H9 (cell line): ENCODE data around the gene SLC24A3. TPM values are rescaled to one million over a fixed set of nuclear protein-coding genes. Genes with fewer than 3 reads are reported as not detected.

Experiments
- DNase-seq: peaks from one replicate; pipeline ENCODE4 v3.0.0-alpha.2; 2017
- H2AFZ ChIP-seq: one replicate; pipeline ENCODE4 v1.6.1; 2013; ENCODE audit warnings: mild to moderate bottlenecking, low read length, control low read depth, moderate library complexity
- H2AK5ac ChIP-seq: 2 replicates; pipeline ENCODE4 v1.6.1; 2013; ENCODE audit warnings: low read length, control low read depth, mixed read lengths; ENCODE audit not compliant: insufficient read length
- H2BK120ac ChIP-seq: one replicate; pipeline ENCODE4 v1.6.1; 2013; ENCODE audit warnings: low read depth, mild to moderate bottlenecking, low read length, control low read depth, inconsistent platforms; ENCODE audit not compliant: poor library complexity, severe bottlenecking
- H2BK12ac ChIP-seq: 2 replicates; pipeline ENCODE4 v1.6.1; 2013; ENCODE audit warnings: low read length, control low read depth, mixed read lengths, low read depth; ENCODE audit not compliant: insufficient read length
- H2BK15ac ChIP-seq: 2 replicates; pipeline ENCODE4 v1.6.1; 2013; ENCODE audit warnings: low read depth, low read length, control low read depth
- H2BK20ac ChIP-seq: one replicate; pipeline ENCODE4 v1.6.1; 2013; ENCODE audit warnings: low read depth, mild to moderate bottlenecking, low read length, control low read depth, inconsistent platforms; ENCODE audit not compliant: poor library complexity, severe bottlenecking
- H2BK5ac ChIP-seq: 2 replicates; pipeline ENCODE4 v1.6.1; 2013; ENCODE audit warnings: low read length, control low read depth, mixed read lengths; ENCODE audit not compliant: insufficient read length
- H3K14ac ChIP-seq: 2 replicates; pipeline ENCODE4 v1.6.1; 2013; ENCODE audit warnings: low read length, control low read depth; ENCODE audit not compliant: insufficient read depth
- H3K18ac ChIP-seq: 2 replicates; pipeline ENCODE4 v1.6.1; 2013; ENCODE audit warnings: low read depth, mild to moderate bottlenecking, mixed read lengths, low read length, control low read depth; ENCODE audit not compliant: insufficient read length
- H3K23ac ChIP-seq: 2 replicates; pipeline ENCODE4 v1.6.1; 2013; ENCODE audit warnings: low read length, control low read depth, mixed read lengths, low read depth; ENCODE audit not compliant: insufficient read length
- H3K23me2 ChIP-seq: 2 replicates; pipeline ENCODE4 v1.6.1; 2013; ENCODE audit warnings: low read depth, mild to moderate bottlenecking, mixed read lengths, low read length, control low read depth; ENCODE audit not compliant: insufficient read length, poor library complexity, severe bottlenecking
- H3K27ac ChIP-seq: 2 replicates; pipeline ENCODE4 v1.5.1; 2013; ENCODE audit warnings: low read length, control low read depth, mixed read lengths, low read depth; ENCODE audit not compliant: insufficient read length
- H3K27me3 ChIP-seq: 2 replicates; pipeline ENCODE4 v1.6.1; 2013; ENCODE audit warnings: low read length, control low read depth, inconsistent platforms; ENCODE audit not compliant: insufficient read depth
- H3K4ac ChIP-seq: 2 replicates; pipeline ENCODE4 v1.6.1; 2013; ENCODE audit warnings: low read depth, mild to moderate bottlenecking, control low read depth, inconsistent platforms, low read length, moderate library complexity
- H3K4me1 ChIP-seq: 2 replicates; pipeline ENCODE4 v1.6.1; 2013; ENCODE audit warnings: low read length, control low read depth, inconsistent platforms; ENCODE audit not compliant: insufficient read depth
- H3K4me2 ChIP-seq: 2 replicates; pipeline ENCODE4 v1.6.1; 2013; ENCODE audit warnings: low read length, control low read depth, mixed read lengths; ENCODE audit not compliant: insufficient read length, insufficient read depth
- H3K56ac ChIP-seq: 2 replicates; pipeline ENCODE4 v1.6.1; 2013; ENCODE audit warnings: low read depth, mild to moderate bottlenecking, mixed read lengths, low read length, control low read depth; ENCODE audit not compliant: insufficient read length
- H3K79me1 ChIP-seq: 2 replicates; pipeline ENCODE4 v1.6.1; 2013; ENCODE audit warnings: low read depth, mild to moderate bottlenecking, moderate library complexity, low read length, control low read depth, inconsistent platforms; ENCODE audit not compliant: insufficient read depth, poor library complexity, severe bottlenecking
- H3K79me2 ChIP-seq: 2 replicates; pipeline ENCODE4 v1.6.1; 2013; ENCODE audit warnings: low read length, control low read depth, inconsistent platforms; ENCODE audit not compliant: insufficient read depth
- H3K9ac ChIP-seq: 2 replicates; pipeline ENCODE4 v1.6.1; 2013; ENCODE audit warnings: low read length, control low read depth, mixed read lengths; ENCODE audit not compliant: insufficient read length; ENCODE audit errors: extremely low read depth
- H3K9me3 ChIP-seq: one replicate; pipeline ENCODE4 v1.6.1; 2013; ENCODE audit warnings: low read depth, low read length, inconsistent platforms; ENCODE audit not compliant: control insufficient read depth
- H3T11ph ChIP-seq: one replicate; pipeline ENCODE4 v1.6.1; 2013; ENCODE audit warnings: mild to moderate bottlenecking, low read length, control low read depth, inconsistent platforms
- H4K20me1 ChIP-seq: one replicate; pipeline ENCODE4 v1.6.1; 2013; ENCODE audit not compliant: control insufficient read depth, insufficient read length, insufficient read depth
- H4K5ac ChIP-seq: 2 replicates; pipeline ENCODE4 v1.6.1; 2013; ENCODE audit warnings: low read depth, mild to moderate bottlenecking, mixed read lengths, low read length, control low read depth; ENCODE audit not compliant: insufficient read length
- H4K8ac ChIP-seq: replicated peaks from 2 replicates; pipeline ENCODE4 v1.6.1; 2013; ENCODE audit warnings: low read length, control low read depth, mixed read lengths, low read depth; ENCODE audit not compliant: insufficient read length
- H4K91ac ChIP-seq: 2 replicates; pipeline ENCODE4 v1.6.1; 2013; ENCODE audit warnings: low read depth, mild to moderate bottlenecking, moderate library complexity, mixed read lengths, low read length, control low read depth; ENCODE audit not compliant: insufficient read length
- H3K27ac Mint-ChIP-seq, 3 experiments: 2 replicates in 2 of 3; 3 replicates in 1 of 3; pipeline ENCODE4 v1.8.0; 2020 to 2021; ENCODE audit warnings: mixed read lengths in 3 of 3, mild to moderate bottlenecking in 1 of 3, moderate library complexity in 1 of 3
- H3K27me3 Mint-ChIP-seq: 2 replicates; pipeline ENCODE4 v1.8.0; 2021; ENCODE audit warnings: low read depth, mild to moderate bottlenecking, moderate library complexity, mixed read lengths
- H3K36me3 Mint-ChIP-seq, 3 experiments: 2 replicates in 2 of 3; 3 replicates in 1 of 3; pipeline ENCODE4 v1.8.0; 2020 to 2021; ENCODE audit warnings: low read depth in 3 of 3, mixed read lengths in 3 of 3; ENCODE audit not compliant: insufficient read depth in 1 of 3
- H3K4me1 Mint-ChIP-seq, 2 experiments: 2 replicates each; pipeline ENCODE4 v1.8.0; 2020; ENCODE audit warnings: mixed read lengths in 2 of 2
- H3K4me3 Mint-ChIP-seq, 2 experiments: 2 replicates in 1 of 2; 3 replicates in 1 of 2; pipeline ENCODE4 v1.8.0; 2020 to 2021; ENCODE audit warnings: mild to moderate bottlenecking in 2 of 2, mixed read lengths in 2 of 2, moderate library complexity in 1 of 2
- H3K9me3 Mint-ChIP-seq, 2 experiments: 2 replicates in 1 of 2; 3 replicates in 1 of 2; pipeline ENCODE4 v1.8.0; 2020; ENCODE audit warnings: mild to moderate bottlenecking in 2 of 2, mixed read lengths in 2 of 2, moderate library complexity in 1 of 2
- CTCF ChIP-seq: fragments of 200-600 bp; sonication (generic); conservative IDR thresholded peaks from 3 replicates; pipeline ENCODE4 v1.8.0; 2021; ENCODE audit warnings: antibody characterized with exemption, mild to moderate bottlenecking
- WGBS: extraction: QIAGEN DNeasy Blood & Tissue Kit; methylation state at CpG from one replicate; pipeline ENCODE4 v1.1.7; 2013; ENCODE audit warnings: missing lambda C conversion rate, low lambda C conversion rate, mixed read lengths; ENCODE audit not compliant: insufficient read length; ENCODE audit errors: extremely low coverage; 5-methylcytosine and 5-hydroxymethylcytosine counted together
- total RNA-seq: library from RNA; stranded (reverse); gene quantifications from 2 replicates; pipeline ENCODE4 v1.2.1, GENCODE V29; 2021

Gene SLC24A3
- total RNA-seq, 1 experiment from 2014 or later = 0.83 TPM

- Histone ChIP-seq H2BK15ac (no peak overlapping the region), H3K27me3 (no peaks in the 10 kb centered on the region), H4K5ac (no peak overlapping the region), H3K23ac (no peak overlapping the region), H2BK120ac (no peak overlapping the region), H2AK5ac (no peak overlapping the region), H2BK20ac (no peak overlapping the region), H2AFZ (no peak overlapping the region), H4K91ac (no peak overlapping the region), H3K4me2 (no peak overlapping the region), H3K18ac (no peak overlapping the region), H4K20me1 (no peaks in the 10 kb centered on the region), H3K79me1 (no peaks in the 10 kb centered on the region), H3K79me2 (no peaks in the 10 kb centered on the region), H3K4ac (no peak overlapping the region), H3T11ph (no peak overlapping the region), H3K14ac (no peak overlapping the region), H3K4me1 (no peaks in the 10 kb centered on the region), H3K23me2 (no peaks in the 10 kb centered on the region), H3K9ac (no peak overlapping the region), H3K56ac (no peak overlapping the region), H3K27ac (no peak overlapping the region), H4K8ac (no peak overlapping the region), H2BK12ac (no peak overlapping the region), H3K9me3 (peaks cover 8% of the 10 kb centered on the region), H2BK5ac (no peak overlapping the region)
- peaks cover 9 to 23% (median 16%) of the 10 kb centered on the region in 3 experiments for H3K36me3 Mint-ChIP-seq
- H3K27ac Mint-ChIP-seq = no peak overlapping the region
- H3K4me1 Mint-ChIP-seq = peaks cover 0 to 4% of the 10 kb centered on the region in 2 experiments; a peak in 1 of 4 replicates
- H3K4me3 Mint-ChIP-seq = no peak overlapping the region
- no peak for DNase-seq
- no peak for TF ChIP-seq CTCF
- no CpG with 5 or more reads among the region's 3 CpGs for WGBS
- H3K9me3 Mint-ChIP-seq = peaks cover 15 to 24% of the 10 kb centered on the region in 2 experiments
- H3K27me3 Mint-ChIP-seq = peaks cover 4% of the 10 kb centered on the region
Measured at GRCh38 chr20:19683822-19684221, 471.4 kb downstream of the SLC24A3 start.
